OCI-LY3 (cell line): ENCODE measurements around the gene CYP26C1.

Source experiments
- H2AFZ ChIP-seq: fragments of 200-600, 300-600 bp; shearing (Covaris generic); 2 replicates; pipeline ENCODE4 v1.6.0; 2014; ENCODE audit warnings: antibody characterized with exemption, low read depth, low read length
- H3K27ac ChIP-seq: fragments of 200-600, 300-600 bp; sonication (generic); 2 replicates; pipeline ENCODE4 v1.5.1; 2014; ENCODE audit warnings: mild to moderate bottlenecking, low read length, moderate library complexity, mixed read lengths
- H3K27me3 ChIP-seq: fragments of 200-600, 300-600 bp; sonication (generic); 2 replicates; pipeline ENCODE4 v1.6.1; 2014; ENCODE audit warnings: low read depth, low read length, mixed read lengths
- H3K36me3 ChIP-seq: fragments of 200-600, 300-600 bp; sonication (generic); replicated peaks from 2 replicates; pipeline ENCODE3; 2014; ENCODE audit warnings: low read depth, low read length, mixed read lengths
- H3K4me1 ChIP-seq: fragments of 300-600, 200-600 bp; sonication (generic); 2 replicates; pipeline ENCODE4 v1.6.1; 2014; ENCODE audit warnings: low read length, mixed read lengths
- H3K4me2 ChIP-seq: fragments of 200-600, 300-600 bp; sonication (generic); 2 replicates; pipeline ENCODE4 v1.6.1; 2014; ENCODE audit warnings: low read length, mixed read lengths
- H3K4me3 ChIP-seq: fragments of 300-600, 200-600 bp; sonication (generic); 2 replicates; pipeline ENCODE4 v1.5.1; 2014; ENCODE audit warnings: antibody characterized with exemption, mild to moderate bottlenecking, low read length, moderate library complexity
- H3K79me2 ChIP-seq: fragments of 300-600, 200-600 bp; shearing (Covaris generic); 2 replicates; pipeline ENCODE4 v1.6.1; 2014; ENCODE audit warnings: mild to moderate bottlenecking, low read length, mixed read lengths
- H3K9ac ChIP-seq: fragments of 300-600, 200-600 bp; shearing (Covaris generic); 2 replicates; pipeline ENCODE4 v1.6.0; 2014; ENCODE audit warnings: mild to moderate bottlenecking, low read length, moderate library complexity
- H3K9me3 ChIP-seq: fragments of 200-600, 300-600 bp; shearing (Covaris generic); 2 replicates; pipeline ENCODE4 v1.6.1; 2014; ENCODE audit warnings: low read length, mixed read lengths; ENCODE audit not compliant: insufficient read depth
- H4K20me1 ChIP-seq: fragments of 200-600, 300-600 bp; sonication (generic); 2 replicates; pipeline ENCODE4 v1.6.1; 2016; ENCODE audit warnings: low read length, mixed read lengths; ENCODE audit not compliant: insufficient read depth
- EZH2phosphoT487 ChIP-seq: fragments of 200-600 bp; shearing (Covaris generic); IDR thresholded peaks from 2 replicates; pipeline ENCODE4 v1.6.1; 2018; ENCODE audit warnings: antibody characterized with exemption, mixed run types, low read depth
- TF ChIP-seq, protein P1 (sequence below): fragments of 200-600, 300-600 bp; sonication (generic); IDR thresholded peaks from 2 replicates; pipeline ENCODE4 v1.5.1; 2014; ENCODE audit warnings: antibody characterized with exemption, low read length, low read depth

The CYP26C1 gene

DNA sequence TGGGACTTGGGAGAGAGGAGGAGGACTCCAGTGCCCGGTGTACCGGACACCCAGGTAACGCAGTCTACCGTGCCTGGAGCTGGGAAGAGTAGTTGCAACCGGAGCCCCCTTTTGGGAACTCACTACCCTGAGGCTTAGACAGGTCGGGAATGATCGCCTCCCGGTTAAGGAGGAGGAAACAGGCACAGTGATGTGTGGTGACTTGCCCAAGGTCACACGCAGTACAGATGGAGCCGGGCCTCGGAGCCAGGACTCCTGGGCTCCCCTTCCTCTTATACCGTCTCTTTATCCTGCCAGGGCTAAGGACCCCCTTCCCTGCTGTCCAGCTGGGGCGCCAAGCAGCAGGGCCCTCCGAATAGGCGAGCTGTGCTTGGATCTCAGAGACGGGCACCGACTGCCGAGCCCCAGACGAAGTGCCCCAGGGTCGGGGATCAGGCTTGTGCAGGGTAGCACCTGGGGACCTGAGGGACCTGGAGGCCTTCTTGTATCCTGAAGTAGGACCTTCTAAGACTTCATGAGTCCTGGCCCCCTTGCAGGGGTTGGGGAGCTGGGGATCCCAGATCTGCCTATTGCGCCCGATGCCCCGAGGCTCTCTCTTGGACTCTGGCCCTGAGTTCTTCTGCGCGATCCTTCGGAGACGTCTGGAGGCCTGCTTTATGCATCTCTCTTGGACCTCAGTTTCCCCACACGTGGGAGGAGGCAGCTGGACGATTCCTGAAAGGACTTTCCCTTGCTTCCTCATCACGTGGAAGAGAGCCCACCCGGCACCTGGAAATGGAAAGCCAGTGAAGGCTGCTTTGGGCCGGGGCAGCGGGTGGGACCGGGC, 12.3 kb downstream of the CYP26C1 start:
- H3K9me3 ChIP-seq: no peaks in the 10 kb centered on the region
- H4K20me1 ChIP-seq: no peaks in the 10 kb centered on the region
- TF ChIP-seq, protein P1, sequence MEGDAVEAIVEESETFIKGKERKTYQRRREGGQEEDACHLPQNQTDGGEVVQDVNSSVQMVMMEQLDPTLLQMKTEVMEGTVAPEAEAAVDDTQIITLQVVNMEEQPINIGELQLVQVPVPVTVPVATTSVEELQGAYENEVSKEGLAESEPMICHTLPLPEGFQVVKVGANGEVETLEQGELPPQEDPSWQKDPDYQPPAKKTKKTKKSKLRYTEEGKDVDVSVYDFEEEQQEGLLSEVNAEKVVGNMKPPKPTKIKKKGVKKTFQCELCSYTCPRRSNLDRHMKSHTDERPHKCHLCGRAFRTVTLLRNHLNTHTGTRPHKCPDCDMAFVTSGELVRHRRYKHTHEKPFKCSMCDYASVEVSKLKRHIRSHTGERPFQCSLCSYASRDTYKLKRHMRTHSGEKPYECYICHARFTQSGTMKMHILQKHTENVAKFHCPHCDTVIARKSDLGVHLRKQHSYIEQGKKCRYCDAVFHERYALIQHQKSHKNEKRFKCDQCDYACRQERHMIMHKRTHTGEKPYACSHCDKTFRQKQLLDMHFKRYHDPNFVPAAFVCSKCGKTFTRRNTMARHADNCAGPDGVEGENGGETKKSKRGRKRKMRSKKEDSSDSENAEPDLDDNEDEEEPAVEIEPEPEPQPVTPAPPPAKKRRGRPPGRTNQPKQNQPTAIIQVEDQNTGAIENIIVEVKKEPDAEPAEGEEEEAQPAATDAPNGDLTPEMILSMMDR: no peak
- no peak for TF ChIP-seq EZH2phosphoT487
- peaks cover 8% of the 10 kb centered on the region for H3K4me1 ChIP-seq
- H3K4me3 ChIP-seq: no peak overlapping the region
- H3K36me3 ChIP-seq: no peaks in the 10 kb centered on the region
- no peak overlapping the region for H2AFZ ChIP-seq
- no peak overlapping the region for H3K9ac ChIP-seq
- H3K79me2 ChIP-seq: no peaks in the 10 kb centered on the region
- H3K27ac ChIP-seq: no peak overlapping the region
- H3K27me3 ChIP-seq: 0 out of 2 replicates have a peak, but pooled peaks cover 3% of the 10 kb centered on the region
- 0 out of 2 replicates have a peak overlapping the region, but pooled peaks have one; percentile 49 for H3K4me2 ChIP-seq

DNA sequence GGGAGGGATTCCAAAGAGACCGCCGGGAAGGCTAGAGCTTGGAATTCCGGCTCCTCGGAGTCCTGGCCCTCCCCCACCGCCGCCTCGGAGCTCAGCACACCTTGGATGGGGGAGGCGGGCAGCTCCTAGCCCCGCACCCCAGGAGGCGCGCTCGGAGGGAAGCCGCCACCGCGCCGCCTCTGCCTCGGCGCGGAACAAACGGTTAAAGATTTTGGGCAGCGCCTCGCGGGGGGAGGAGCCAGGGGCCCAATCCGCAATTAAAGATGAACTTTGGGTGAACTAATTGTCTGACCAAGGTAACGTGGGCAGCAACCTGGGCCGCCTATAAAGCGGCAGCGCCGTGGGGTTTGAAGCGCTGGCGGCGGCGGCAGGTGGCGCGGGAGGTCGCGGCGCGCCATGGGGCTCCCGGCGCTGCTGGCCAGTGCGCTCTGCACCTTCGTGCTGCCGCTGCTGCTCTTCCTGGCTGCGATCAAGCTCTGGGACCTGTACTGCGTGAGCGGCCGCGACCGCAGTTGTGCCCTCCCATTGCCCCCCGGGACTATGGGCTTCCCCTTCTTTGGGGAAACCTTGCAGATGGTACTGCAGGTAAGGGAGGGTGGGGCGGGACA, 13.0 kb downstream of the CYP26C1 start, which contains the start of gene CYP26A1:
CYP26A1 (plus strand) TSS at position 355 of the 608 bp plus-strand sequence; CDS start at position 397, 42 bp downstream.
- no peaks in the 10 kb centered on the region for H3K36me3 ChIP-seq
- no peak within 1 kb of the TSS for H3K4me2 ChIP-seq
- H3K27me3 ChIP-seq: 0 out of 2 replicates have a peak, but pooled peaks cover 3% of the 10 kb centered on the region
- TF ChIP-seq, protein P1: no peak
- TF ChIP-seq EZH2phosphoT487: no peak
- H3K9me3 ChIP-seq: no peaks in the 10 kb centered on the region
- no peak within 1 kb of the TSS for H3K9ac ChIP-seq
- no peak within 1 kb of the TSS for H3K4me3 ChIP-seq
- no peak within 1 kb of the TSS for H2AFZ ChIP-seq
- H3K27ac ChIP-seq: no peak within 1 kb of the TSS
- H3K79me2 ChIP-seq: no peaks in the 10 kb centered on the region
- peaks cover 8% of the 10 kb centered on the region for H3K4me1 ChIP-seq
- H4K20me1 ChIP-seq: no peaks in the 10 kb centered on the region

DNA sequence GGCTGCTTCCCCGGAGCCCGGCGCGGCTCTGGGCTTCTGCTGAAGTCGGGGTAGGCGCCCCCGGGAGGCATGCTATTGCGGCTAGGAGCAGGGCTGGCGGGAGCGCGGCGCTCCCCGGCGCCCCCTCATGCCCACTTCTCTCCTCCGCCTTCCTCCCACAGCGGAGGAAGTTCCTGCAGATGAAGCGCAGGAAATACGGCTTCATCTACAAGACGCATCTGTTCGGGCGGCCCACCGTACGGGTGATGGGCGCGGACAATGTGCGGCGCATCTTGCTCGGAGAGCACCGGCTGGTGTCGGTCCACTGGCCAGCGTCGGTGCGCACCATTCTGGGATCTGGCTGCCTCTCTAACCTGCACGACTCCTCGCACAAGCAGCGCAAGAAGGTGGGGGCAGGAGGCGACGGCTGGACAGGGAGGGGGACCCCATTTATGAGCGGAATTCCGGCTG, 13.6 kb downstream of the CYP26C1 start:
- H3K27ac ChIP-seq: no peak overlapping the region
- H2AFZ ChIP-seq: no peak overlapping the region
- no peaks in the 10 kb centered on the region for H3K79me2 ChIP-seq
- no peak overlapping the region for H3K4me3 ChIP-seq
- H3K9me3 ChIP-seq: no peaks in the 10 kb centered on the region
- H3K27me3 ChIP-seq: 0 out of 2 replicates have a peak, but pooled peaks cover 3% of the 10 kb centered on the region
- no peaks in the 10 kb centered on the region for H4K20me1 ChIP-seq
- no peaks in the 10 kb centered on the region for H3K36me3 ChIP-seq
- TF ChIP-seq, protein P1: no peak
- no peak for TF ChIP-seq EZH2phosphoT487
- H3K4me1 ChIP-seq: peaks cover 8% of the 10 kb centered on the region
- no peak overlapping the region for H3K4me2 ChIP-seq
- H3K9ac ChIP-seq: no peak overlapping the region

DNA sequence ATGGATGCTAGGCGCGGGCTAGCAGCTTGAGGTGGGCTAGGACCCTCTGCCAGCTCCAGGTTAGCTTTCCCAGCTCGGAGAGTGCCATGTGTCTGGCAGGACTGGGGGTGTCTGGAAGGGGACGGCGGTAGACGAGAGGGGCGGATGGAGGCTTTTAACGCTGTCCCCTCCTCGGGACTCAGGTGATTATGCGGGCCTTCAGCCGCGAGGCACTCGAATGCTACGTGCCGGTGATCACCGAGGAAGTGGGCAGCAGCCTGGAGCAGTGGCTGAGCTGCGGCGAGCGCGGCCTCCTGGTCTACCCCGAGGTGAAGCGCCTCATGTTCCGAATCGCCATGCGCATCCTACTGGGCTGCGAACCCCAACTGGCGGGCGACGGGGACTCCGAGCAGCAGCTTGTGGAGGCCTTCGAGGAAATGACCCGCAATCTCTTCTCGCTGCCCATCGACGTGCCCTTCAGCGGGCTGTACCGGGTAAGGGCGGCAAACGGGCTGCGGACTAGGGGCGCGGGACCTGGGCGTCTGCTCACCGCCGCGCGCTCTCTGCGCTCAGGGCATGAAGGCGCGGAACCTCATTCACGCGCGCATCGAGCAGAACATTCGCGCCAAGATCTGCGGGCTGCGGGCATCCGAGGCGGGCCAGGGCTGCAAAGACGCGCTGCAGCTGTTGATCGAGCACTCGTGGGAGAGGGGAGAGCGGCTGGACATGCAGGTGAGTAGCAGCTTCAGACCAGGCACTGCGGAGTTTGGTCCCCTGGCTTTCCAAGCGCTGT, 14.2 kb downstream of the CYP26C1 start:
- Histone ChIP-seq H3K79me2 (no peaks in the 10 kb centered on the region), H3K27ac (no peak overlapping the region), H3K9ac (no peak overlapping the region), H3K36me3 (no peaks in the 10 kb centered on the region), H3K4me1 (peaks cover 8% of the 10 kb centered on the region), H3K4me2 (no peak overlapping the region), H4K20me1 (no peaks in the 10 kb centered on the region), H3K4me3 (no peak overlapping the region), H3K9me3 (no peaks in the 10 kb centered on the region), H2AFZ (no peak overlapping the region), H3K27me3 (0 out of 2 replicates have a peak, but pooled peaks cover 3% of the 10 kb centered on the region)
- no peak for TF ChIP-seq EZH2phosphoT487
- TF ChIP-seq, protein P1: no peak
